Body of pancreas (tissue), 4 donors: ENCODE data around the gene KCTD10. TPM values are rescaled to one million over a fixed set of nuclear protein-coding genes. Genes with fewer than 3 reads are reported as not detected.

Experiments
- ATAC-seq: fragments of 150-250 bp; one replicate; pipeline ENCODE4 v1.9.1; 2016
- DNase-seq, 4 donors: peaks; one replicate each; pipeline ENCODE4 v3.0.0-alpha.2; 2019
- H3K27ac ChIP-seq, 4 donors: fragments of 200-600 bp; sonication (generic); 1 replicate in 3 of 4; 2 replicates in 1 of 4; pipeline versions ENCODE4 v1.5.1 to v1.6.1; 2016 to 2019; ENCODE audit warnings: mild to moderate bottlenecking in 1 of 4, mixed read lengths in 1 of 4, moderate library complexity in 1 of 4
- H3K27me3 ChIP-seq, 2 donors: fragments of 200-600 bp; sonication (generic); one replicate each; pipeline ENCODE4 v1.6.0; 2016; ENCODE audit warnings: mild to moderate bottlenecking in 1 of 2
- H3K36me3 ChIP-seq, 2 donors: fragments of 200-600 bp; sonication (generic); replicated peaks in 1 of 2; 2 replicates each; pipeline ENCODE4 v1.5.1; 2016; ENCODE audit warnings: low read depth in 2 of 2; ENCODE audit not compliant: insufficient read depth in 1 of 2
- H3K4me1 ChIP-seq: fragments of 200-600 bp; sonication (generic); one replicate; pipeline ENCODE4 v1.6.0; 2016
- H3K4me3 ChIP-seq, 2 donors: fragments of 200-600 bp; sonication (generic); 1 replicate in 1 of 2; 2 replicates in 1 of 2; pipeline ENCODE4 v1.5.1; 2016 to 2019
- H3K9me3 ChIP-seq, 3 donors: fragments of 200-600 bp; sonication (generic); 1 replicate in 2 of 3; 2 replicates in 1 of 3; pipeline ENCODE4 v1.5.1; 2016
- CTCF ChIP-seq, 7 experiments: fragments of 450-650 bp in 4 of 7; fragments of 200-600 bp in 3 of 7; sonication (generic) in 3 of 7; IDR thresholded peaks; one replicate each; pipeline ENCODE4 v1.5.1; 2016 to 2019; ENCODE audit warnings: antibody characterized with exemption in 7 of 7
- POLR2A ChIP-seq, 3 donors: fragments of 450-650 bp; IDR thresholded peaks; one replicate each; pipeline ENCODE4 v1.6.1; 2016; ENCODE audit warnings: antibody characterized with exemption in 3 of 3, mild to moderate bottlenecking in 2 of 3
- WGBS, 2 donors: methylation state at CpG; one replicate each; pipeline ENCODE4 v1.1.5; 2017; 5-methylcytosine and 5-hydroxymethylcytosine counted together
- intact Hi-C: fragments of 100-400 bp; cut with DNase I; formaldehyde crosslinking; loops from one replicate; pipeline ENCODE4 v1.15.1; 2023
- total RNA-seq, 2 donors: library from RNA; depleted of rRNA; stranded (reverse); fragments of >200 nt; gene quantifications; one replicate each; pipeline ENCODE4 v1.1.0, GENCODE V29; 2016

Gene KCTD10
- 10 to 100 TPM; 18.2 to 28.3 TPM for total RNA-seq

GRCh38 chr12:109477185-109477962, at the start of gene KCTD10, which contains the start of gene UBE3B:
Gene KCTD10, minus strand, starts transcription at chr12:109477300. Its CDS starts 38 bp downstream, at chr12:109477262.
Gene UBE3B, plus strand, starts transcription at chr12:109477634. Its CDS starts 5,918 bp downstream, at chr12:109483552.
- peak; percentile 98 for ATAC-seq
- Histone ChIP-seq H3K4me3 (peak within 1 kb of the TSS; percentile 28 to 88), H3K36me3 (no peaks in the 10 kb centered on the region), H3K9me3 (no peaks in the 10 kb centered on the region), H3K27me3 (no peaks in the 10 kb centered on the region), H3K27ac (peak within 1 kb of the TSS; percentile 84 to 96 (median 92)), H3K4me1 (peaks cover 30% of the 10 kb centered on the region)
- intact Hi-C loops, result no loop called here
- WGBS, 2 donors, result 0 to 1% methylated on average over 49 to 54 of the region's 54 CpGs
- peak; percentile 83 to 88 (median 86) for DNase-seq
- peak in 2 of 3 donors; percentile 74 to 81 for TF ChIP-seq POLR2A (IDR thresholded peaks at IDR 0.05)
- peak in 3 of 7 experiments; percentile 22 to 35 (median 29) for TF ChIP-seq CTCF (IDR thresholded peaks at IDR 0.05)

- ATAC-seq, result no peak
- DNase-seq, result no peak
- no peaks in the 10 kb centered on the region for H3K27me3 ChIP-seq
- 87 to 94% methylated on average over 3 of the region's 3 CpGs for WGBS, 2 donors
- H3K9me3 ChIP-seq, result no peaks in the 10 kb centered on the region
- H3K4me3 ChIP-seq, result no peak overlapping the region
- peaks cover 0 to 16% of the 10 kb centered on the region in 2 donors for H3K36me3 ChIP-seq
- no peaks in the 10 kb centered on the region for H3K4me1 ChIP-seq
- H3K27ac ChIP-seq, result no peak overlapping the region
- intact Hi-C loops, result no loop called here
- no peak for TF ChIP-seq POLR2A (IDR thresholded peaks at IDR 0.05)
These were observed 48.1 kb upstream of the KCTD10 start for GRCh38 chr12:109525279-109525585.

- H3K4me1 ChIP-seq, result no peaks in the 10 kb centered on the region
- 92 to 95% methylated on average over 22 to 26 of the region's 26 CpGs for WGBS, 2 donors
- H3K4me3 ChIP-seq, result no peak overlapping the region
- intact Hi-C loops, result no loop called here
- H3K27ac ChIP-seq, result no peak overlapping the region
- ATAC-seq (no peak), DNase-seq (no peak)
- peaks cover 0 to 16% of the 10 kb centered on the region in 2 donors for H3K36me3 ChIP-seq
- TF ChIP-seq POLR2A (IDR thresholded peaks at IDR 0.05) (no peak), CTCF (IDR thresholded peaks at IDR 0.05) (no peak)
- H3K9me3 ChIP-seq, result no peaks in the 10 kb centered on the region
- H3K27me3 ChIP-seq, result no peaks in the 10 kb centered on the region
These were observed 47.6 kb upstream of the KCTD10 start for GRCh38 chr12:109524466-109525278.

GRCh38 chr12:109523504-109523903, 46.4 kb upstream of the KCTD10 start:
- no peaks in the 10 kb centered on the region for H3K4me1 ChIP-seq
- H3K4me3 ChIP-seq, result no peak overlapping the region
- intact Hi-C loops, result no loop called here
- 88 to 94% methylated on average over 4 to 5 of the region's 5 CpGs for WGBS, 2 donors
- no peaks in the 10 kb centered on the region for H3K27me3 ChIP-seq
- TF ChIP-seq POLR2A (IDR thresholded peaks at IDR 0.05), result no peak
- no peak for TF ChIP-seq CTCF (IDR thresholded peaks at IDR 0.05)
- H3K27ac ChIP-seq, result no peak overlapping the region
- H3K36me3 ChIP-seq, result peaks cover 0 to 16% of the 10 kb centered on the region in 2 donors
- no peaks in the 10 kb centered on the region for H3K9me3 ChIP-seq
- DNase-seq (no peak), ATAC-seq (no peak)

GRCh38 chr12:109523071-109523470, 46.0 kb upstream of the KCTD10 start:
- H3K27ac ChIP-seq, result no peak overlapping the region
- no peaks in the 10 kb centered on the region for H3K27me3 ChIP-seq
- no peaks in the 10 kb centered on the region for H3K9me3 ChIP-seq
- intact Hi-C loops, result no loop called here
- H3K4me1 ChIP-seq, result no peaks in the 10 kb centered on the region
- H3K4me3 ChIP-seq, result no peak overlapping the region
- peaks cover 0 to 16% of the 10 kb centered on the region in 2 donors for H3K36me3 ChIP-seq
- ATAC-seq (no peak), DNase-seq (no peak)
- 80 to 86% methylated on average over 10 of the region's 10 CpGs for WGBS, 2 donors
- TF ChIP-seq POLR2A (IDR thresholded peaks at IDR 0.05), result no peak
- no peak for TF ChIP-seq CTCF (IDR thresholded peaks at IDR 0.05)
